Panc1 (cell line): ENCODE measurements around the gene SLC18B1. TPM values are rescaled to one million over a fixed set of nuclear protein-coding genes. Genes with fewer than 3 reads are reported as not detected.
A peak's percentile ranks its signal among the peaks of the same experiment; 100 is the strongest.

ENCODE experiments used
- ATAC-seq: fragments of 200-7000 bp; cut with Tn5 transposase; 2 replicates; pipeline ENCODE4 v1.9.1; 2020; ENCODE audit warnings: mild to moderate bottlenecking, moderate library complexity
- BruUV-seq: library from RNA; stranded (reverse); fragments of 400-500 nt; replicated peaks from 2 replicates; lab custom pipeline; 2021; lab: Mats Ljungman, UMichigan
- CTCF ChIA-PET: fragments of 300-600 bp; sonication (Branson Sonifier 250); formaldehyde crosslinking; loops from one replicate; lab custom pipeline; 2022; ENCODE audit warnings: antibody characterized with exemption; lab: Charles Lee
- POLR2A ChIA-PET: fragments of 300-600 bp; sonication (Branson Sonifier 250); formaldehyde crosslinking; loops from one replicate; lab custom pipeline; 2022; ENCODE audit warnings: antibody characterized with exemption; lab: Charles Lee
- DNase-seq: peaks from one replicate; pipeline ENCODE4 v3.0.0-alpha.2; 2010; ENCODE audit warnings: low read depth, low spot score
- H3K27ac ChIP-seq: 2 replicates; pipeline ENCODE4 v1.5.1; 2011; ENCODE audit warnings: mild to moderate bottlenecking, low read length, inconsistent platforms
- H3K27me3 ChIP-seq: fragments of 200-500 bp; sonication (Bioruptor generic); 2 replicates; pipeline ENCODE4 v1.6.0; 2014; ENCODE audit warnings: low read length, inconsistent platforms; ENCODE audit not compliant: control insufficient read depth, insufficient read depth
- H3K36me3 ChIP-seq: fragments of 200-500 bp; sonication (Bioruptor generic); 2 replicates; pipeline ENCODE4 v1.5.1; 2014; ENCODE audit warnings: inconsistent platforms, mild to moderate bottlenecking, low read length, moderate library complexity; ENCODE audit not compliant: control insufficient read depth, insufficient read depth
- H3K4me1 ChIP-seq: 2 replicates; pipeline ENCODE4 v1.5.1; 2011; ENCODE audit warnings: inconsistent platforms, mild to moderate bottlenecking, low read length, moderate library complexity; ENCODE audit not compliant: control insufficient read depth, insufficient read depth
- H3K4me3 ChIP-seq, 2 experiments: 2 replicates each; pipeline ENCODE4 v1.5.1; 2011 to 2012; ENCODE audit warnings: low read depth in 2 of 2, low read length in 2 of 2, mild to moderate bottlenecking in 2 of 2, inconsistent platforms in 1 of 2, moderate library complexity in 1 of 2
- H3K9me3 ChIP-seq: fragments of 200-500 bp; sonication (Bioruptor generic); 2 replicates; pipeline ENCODE4 v1.5.1; 2014; ENCODE audit warnings: low read depth, mild to moderate bottlenecking, inconsistent platforms, low read length, moderate library complexity; ENCODE audit not compliant: control insufficient read depth, insufficient read depth
- POLR2AphosphoS5 ChIP-seq: IDR thresholded peaks from 2 replicates; pipeline ENCODE4 v1.6.1; 2012; ENCODE audit warnings: mild to moderate bottlenecking, low read depth, low read length, moderate library complexity
- SIN3A ChIP-seq: IDR thresholded peaks from 2 replicates; pipeline ENCODE4 v1.6.1; 2012; ENCODE audit warnings: low read depth, mild to moderate bottlenecking, low read length, moderate library complexity, borderline replicate concordance; ENCODE audit not compliant: insufficient read depth
- TCF7L2 ChIP-seq: IDR thresholded peaks from 2 replicates; pipeline ENCODE4 v1.6.1; 2011; ENCODE audit warnings: mild to moderate bottlenecking, low read depth, low read length, inconsistent platforms
- in situ Hi-C: cut with HindIII; loops from 2 replicates; pipeline ENCODE4 v1.10.0; 2016; ENCODE audit warnings: low sequenced_read_pairs, low pct_unique_long_range_greater_than_20kb
- intact Hi-C: fragments of 100-400 bp; cut with micrococcal nuclease; formaldehyde crosslinking; loops from one replicate; pipeline ENCODE4 v1.10.0; 2022; ENCODE audit not compliant: unreplicated experiment
- total RNA-seq: library from RNA; stranded (reverse); gene quantifications from one replicate; pipeline ENCODE4 v1.2.1, GENCODE V29; 2021; ENCODE audit not compliant: unreplicated experiment
- TF ChIP-seq, protein P1 (sequence below), 2 experiments: IDR thresholded peaks; 2 replicates each; pipeline ENCODE4 v1.6.1; 2011 to 2012; ENCODE audit warnings: low read depth in 2 of 2, control low read depth in 1 of 2, low read length in 1 of 2, mild to moderate bottlenecking in 1 of 2, moderate library complexity in 1 of 2; ENCODE audit not compliant: insufficient read depth in 1 of 2
- TF ChIP-seq, protein P2 (sequence below): fragments of 450-650 bp; IDR thresholded peaks from 2 replicates; pipeline ENCODE4 v1.5.1; 2017; ENCODE audit warnings: mild to moderate bottlenecking

Gene SLC18B1
- total RNA-seq, 1 experiment from 2014 or later = 0.67 TPM

DNA sequence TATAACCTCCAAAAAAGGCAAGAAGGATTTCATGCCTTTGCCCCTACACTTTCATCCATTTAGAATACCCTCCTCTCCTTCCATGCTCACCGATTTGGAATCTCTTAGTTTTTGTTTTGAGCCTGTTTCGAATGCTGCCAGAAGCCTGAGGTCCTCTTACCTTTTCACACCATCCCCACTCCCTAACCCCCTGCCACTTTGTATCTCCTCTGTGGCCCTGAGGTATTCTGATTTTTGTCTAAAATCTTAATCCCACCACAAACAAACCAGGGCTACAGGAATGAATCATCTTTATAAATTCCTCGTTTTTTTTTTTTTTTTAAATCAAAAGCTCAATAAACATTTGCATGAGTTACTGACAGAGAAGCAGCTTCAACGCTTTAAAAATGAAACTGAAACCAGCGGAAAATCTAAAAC, 14.3 kb upstream of the SLC18B1 start:
- peaks cover 18% of the 10 kb centered on the region for H3K4me1 ChIP-seq
- intact Hi-C loops (no loop called here), in situ Hi-C loops (no loop called here)
- DNase-seq (no peak), ATAC-seq (no peak)
- H3K9me3 ChIP-seq = no peaks in the 10 kb centered on the region
- H3K4me3 ChIP-seq = peak overlapping the region; percentile 73 to 99
- peaks cover 7% of the 10 kb centered on the region; the same call in 1 of the 2 replicates for H3K27me3 ChIP-seq
- peak overlapping the region; percentile 94 for H3K27ac ChIP-seq
- ChIA-PET CTCF (interaction anchor here (0.6 to 1.8 kb wide), 4 partner anchors 13 to 282 kb away, joined by 3 to 5 read pairs (median 4); partner anchors contain the start of gene SLC18B1), POLR2A (interaction anchor here (0.6 kb wide), 4 partner anchors 18 to 1250 kb away, joined by 3 to 9 read pairs (median 4); no protein-coding TSS in a partner anchor)
- no TSS peak for BruUV-seq
- TF ChIP-seq POLR2AphosphoS5 = no peak
- TF ChIP-seq, protein P1, sequence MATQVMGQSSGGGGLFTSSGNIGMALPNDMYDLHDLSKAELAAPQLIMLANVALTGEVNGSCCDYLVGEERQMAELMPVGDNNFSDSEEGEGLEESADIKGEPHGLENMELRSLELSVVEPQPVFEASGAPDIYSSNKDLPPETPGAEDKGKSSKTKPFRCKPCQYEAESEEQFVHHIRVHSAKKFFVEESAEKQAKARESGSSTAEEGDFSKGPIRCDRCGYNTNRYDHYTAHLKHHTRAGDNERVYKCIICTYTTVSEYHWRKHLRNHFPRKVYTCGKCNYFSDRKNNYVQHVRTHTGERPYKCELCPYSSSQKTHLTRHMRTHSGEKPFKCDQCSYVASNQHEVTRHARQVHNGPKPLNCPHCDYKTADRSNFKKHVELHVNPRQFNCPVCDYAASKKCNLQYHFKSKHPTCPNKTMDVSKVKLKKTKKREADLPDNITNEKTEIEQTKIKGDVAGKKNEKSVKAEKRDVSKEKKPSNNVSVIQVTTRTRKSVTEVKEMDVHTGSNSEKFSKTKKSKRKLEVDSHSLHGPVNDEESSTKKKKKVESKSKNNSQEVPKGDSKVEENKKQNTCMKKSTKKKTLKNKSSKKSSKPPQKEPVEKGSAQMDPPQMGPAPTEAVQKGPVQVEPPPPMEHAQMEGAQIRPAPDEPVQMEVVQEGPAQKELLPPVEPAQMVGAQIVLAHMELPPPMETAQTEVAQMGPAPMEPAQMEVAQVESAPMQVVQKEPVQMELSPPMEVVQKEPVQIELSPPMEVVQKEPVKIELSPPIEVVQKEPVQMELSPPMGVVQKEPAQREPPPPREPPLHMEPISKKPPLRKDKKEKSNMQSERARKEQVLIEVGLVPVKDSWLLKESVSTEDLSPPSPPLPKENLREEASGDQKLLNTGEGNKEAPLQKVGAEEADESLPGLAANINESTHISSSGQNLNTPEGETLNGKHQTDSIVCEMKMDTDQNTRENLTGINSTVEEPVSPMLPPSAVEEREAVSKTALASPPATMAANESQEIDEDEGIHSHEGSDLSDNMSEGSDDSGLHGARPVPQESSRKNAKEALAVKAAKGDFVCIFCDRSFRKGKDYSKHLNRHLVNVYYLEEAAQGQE (IDR thresholded peaks at IDR 0.05; ENCODE audit: insufficient read depth in 1 of 2, low read depth in 2 of 2, low read length in 1 of 2) = no peak
- no peak for TF ChIP-seq SIN3A
- no peak for TF ChIP-seq TCF7L2
- TF ChIP-seq, protein P2, sequence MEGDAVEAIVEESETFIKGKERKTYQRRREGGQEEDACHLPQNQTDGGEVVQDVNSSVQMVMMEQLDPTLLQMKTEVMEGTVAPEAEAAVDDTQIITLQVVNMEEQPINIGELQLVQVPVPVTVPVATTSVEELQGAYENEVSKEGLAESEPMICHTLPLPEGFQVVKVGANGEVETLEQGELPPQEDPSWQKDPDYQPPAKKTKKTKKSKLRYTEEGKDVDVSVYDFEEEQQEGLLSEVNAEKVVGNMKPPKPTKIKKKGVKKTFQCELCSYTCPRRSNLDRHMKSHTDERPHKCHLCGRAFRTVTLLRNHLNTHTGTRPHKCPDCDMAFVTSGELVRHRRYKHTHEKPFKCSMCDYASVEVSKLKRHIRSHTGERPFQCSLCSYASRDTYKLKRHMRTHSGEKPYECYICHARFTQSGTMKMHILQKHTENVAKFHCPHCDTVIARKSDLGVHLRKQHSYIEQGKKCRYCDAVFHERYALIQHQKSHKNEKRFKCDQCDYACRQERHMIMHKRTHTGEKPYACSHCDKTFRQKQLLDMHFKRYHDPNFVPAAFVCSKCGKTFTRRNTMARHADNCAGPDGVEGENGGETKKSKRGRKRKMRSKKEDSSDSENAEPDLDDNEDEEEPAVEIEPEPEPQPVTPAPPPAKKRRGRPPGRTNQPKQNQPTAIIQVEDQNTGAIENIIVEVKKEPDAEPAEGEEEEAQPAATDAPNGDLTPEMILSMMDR = no peak
- H3K36me3 ChIP-seq = peaks cover 29% of the 10 kb centered on the region

DNA sequence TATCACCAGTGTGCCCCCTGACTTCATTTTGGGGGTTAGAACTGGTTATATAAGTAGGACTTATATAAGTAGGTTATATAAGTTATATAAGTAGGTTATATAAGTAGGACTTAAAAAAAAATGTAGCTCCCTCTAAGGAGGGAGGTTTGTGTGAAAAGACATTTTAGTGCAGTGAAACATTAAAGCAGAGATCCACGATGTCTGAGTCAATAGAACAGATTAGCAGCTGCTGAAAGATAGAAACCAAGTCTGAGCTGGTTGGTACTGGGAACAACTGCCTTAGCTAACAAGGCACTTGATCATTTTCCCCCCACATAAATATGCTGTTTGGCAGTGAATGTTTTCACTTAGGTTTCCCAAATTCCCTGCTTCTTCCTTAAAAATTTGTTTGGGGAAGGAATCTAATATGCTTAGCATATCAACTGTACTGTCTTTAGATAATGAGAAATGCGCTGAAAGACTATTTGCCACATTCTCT, 13.9 kb upstream of the SLC18B1 start:
- in situ Hi-C loops = no loop called here
- ChIA-PET CTCF (interaction anchor here (0.6 to 1.8 kb wide), 3 partner anchors 14 to 281 kb away, joined by 3 to 5 read pairs (median 4); partner anchors contain the start of gene SLC18B1), POLR2A (interaction anchor here (0.6 kb wide), 2 partner anchors 18 to 1250 kb away, joined by 3 read pairs; no protein-coding TSS in a partner anchor)
- Histone ChIP-seq H3K4me1 (peaks cover 14% of the 10 kb centered on the region; the same call in 1 of the 2 replicates), H3K9me3 (no peaks in the 10 kb centered on the region), H3K4me3 (peak overlapping the region; percentile 73 to 99; a peak in 3 of 4 replicates), H3K36me3 (peaks cover 26% of the 10 kb centered on the region), H3K27ac (peak overlapping the region; percentile 94), H3K27me3 (peaks cover 7% of the 10 kb centered on the region; the same call in 1 of the 2 replicates)
- intact Hi-C loops = no loop called here
- DNase-seq (no peak), ATAC-seq (no peak)
- no TSS peak for BruUV-seq
- TF ChIP-seq, protein P1 (IDR thresholded peaks at IDR 0.05; ENCODE audit: insufficient read depth in 1 of 2, low read depth in 2 of 2, low read length in 1 of 2) = no peak
- TF ChIP-seq POLR2AphosphoS5 = no peak
